Jurkat, Clone E6-1 (cell line): Measurements from ENCODE around the gene AAK1.

Source experiments
- DNase-seq: peaks from one replicate; pipeline ENCODE4 v3.0.0-alpha.2; 2011; ENCODE audit warnings: low read depth, low spot score
- H3K4me3 ChIP-seq: 2 replicates; pipeline ENCODE4 v1.5.1; 2011; ENCODE audit warnings: mild to moderate bottlenecking, low read length, control low read depth, moderate library complexity

The AAK1 gene

DNA sequence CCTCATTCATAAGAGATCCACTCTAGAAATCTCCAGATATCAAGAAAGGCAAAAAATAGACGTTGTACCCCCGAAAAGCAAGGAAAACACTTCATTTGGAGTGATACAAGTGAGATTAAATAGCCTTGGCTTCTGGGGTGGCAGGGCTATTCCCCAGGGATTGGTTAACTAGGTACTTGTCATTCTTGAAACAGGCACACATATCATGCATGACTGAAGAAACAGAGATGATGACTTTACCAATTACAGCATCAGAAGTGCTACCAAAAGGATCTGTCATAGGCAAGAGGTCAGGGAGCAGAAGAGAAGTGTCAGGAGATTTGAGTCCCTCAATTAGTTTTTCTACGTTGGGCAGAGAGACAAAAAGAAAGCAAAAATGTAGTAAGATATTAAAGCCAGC lies 161.1 kb downstream of the AAK1 start:
- no peak for DNase-seq
- no peak overlapping the region for H3K4me3 ChIP-seq

DNA sequence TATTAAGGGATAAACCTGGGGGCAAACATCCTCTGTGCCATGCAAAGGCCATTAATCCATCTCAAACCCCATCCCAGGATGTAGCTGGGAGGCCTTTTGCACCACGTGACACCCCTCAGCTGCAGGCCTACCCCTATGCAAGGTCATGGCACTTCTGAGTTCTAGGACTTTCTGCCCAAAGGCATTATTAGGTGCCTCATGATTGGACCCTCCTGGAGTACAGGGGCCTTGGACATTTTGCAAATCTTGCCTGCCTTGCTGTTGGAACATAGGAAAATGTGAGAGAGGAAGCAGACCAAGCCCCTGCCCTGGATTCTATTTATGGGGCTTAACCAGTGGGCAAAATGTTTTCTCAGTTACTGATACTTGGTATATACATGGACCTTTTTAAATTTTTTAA lies 162.1 kb downstream of the AAK1 start:
- DNase-seq, result no peak
- no peak overlapping the region for H3K4me3 ChIP-seq

DNA sequence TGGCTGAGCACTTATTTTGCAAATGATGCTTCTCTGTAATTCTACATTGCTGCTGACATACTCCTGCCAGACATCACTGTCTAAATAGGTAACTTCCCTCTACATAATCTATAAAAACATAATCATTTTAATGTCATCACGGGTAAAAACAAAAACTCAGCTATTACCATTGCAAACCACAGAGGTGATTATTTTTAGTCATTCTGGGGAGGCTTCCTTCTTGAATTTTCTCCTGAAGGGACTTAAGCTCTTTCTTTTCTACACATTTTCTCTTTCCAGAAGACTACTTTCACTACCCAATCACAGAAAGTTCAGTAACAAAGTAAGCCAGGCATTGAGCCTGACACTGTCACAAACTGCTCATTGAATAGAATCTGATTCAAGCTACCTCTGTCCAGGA lies 165.9 kb downstream of the AAK1 start:
- no peak overlapping the region for H3K4me3 ChIP-seq
- no peak for DNase-seq

DNA sequence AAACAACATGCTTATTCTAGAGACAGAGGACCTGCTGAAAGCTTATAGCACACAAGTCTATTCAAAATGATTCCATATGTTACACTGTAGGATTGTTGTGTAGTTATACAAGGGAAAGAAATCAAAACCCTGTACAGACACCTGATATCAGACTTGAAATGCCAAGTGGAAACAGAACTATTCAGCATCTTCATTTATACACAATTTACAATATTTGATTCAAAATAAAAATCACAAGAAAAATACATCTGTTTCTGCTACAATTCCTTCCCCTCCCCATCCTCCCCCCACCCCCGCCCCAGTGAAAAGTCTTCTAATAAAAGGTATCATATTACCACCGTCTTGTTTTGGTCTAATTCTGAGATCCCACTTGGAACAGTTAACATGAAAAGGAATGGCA lies 168.9 kb downstream of the AAK1 start:
- DNase-seq, result no peak
- H3K4me3 ChIP-seq, result no peak overlapping the region

DNA sequence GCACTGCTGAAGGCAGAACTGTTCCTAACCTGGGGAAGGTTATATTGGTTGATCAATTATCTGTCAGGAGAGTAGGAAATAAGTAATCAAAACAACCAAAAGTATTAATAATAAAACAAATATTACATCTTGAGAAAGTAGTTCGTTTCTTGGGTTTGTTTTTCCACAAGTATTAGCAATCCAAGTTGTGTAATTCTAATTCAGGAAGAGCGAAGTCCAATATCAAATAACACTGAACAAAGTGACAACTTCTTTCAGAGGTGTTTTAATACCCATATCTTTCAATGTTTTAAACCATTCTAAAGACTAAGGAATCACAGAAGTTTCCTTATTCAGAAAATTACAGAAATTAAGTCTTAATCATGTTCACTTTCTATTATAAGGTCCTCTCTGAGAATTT lies 171.7 kb downstream of the AAK1 start:
- DNase-seq, result no peak
- H3K4me3 ChIP-seq, result no peak overlapping the region

DNA sequence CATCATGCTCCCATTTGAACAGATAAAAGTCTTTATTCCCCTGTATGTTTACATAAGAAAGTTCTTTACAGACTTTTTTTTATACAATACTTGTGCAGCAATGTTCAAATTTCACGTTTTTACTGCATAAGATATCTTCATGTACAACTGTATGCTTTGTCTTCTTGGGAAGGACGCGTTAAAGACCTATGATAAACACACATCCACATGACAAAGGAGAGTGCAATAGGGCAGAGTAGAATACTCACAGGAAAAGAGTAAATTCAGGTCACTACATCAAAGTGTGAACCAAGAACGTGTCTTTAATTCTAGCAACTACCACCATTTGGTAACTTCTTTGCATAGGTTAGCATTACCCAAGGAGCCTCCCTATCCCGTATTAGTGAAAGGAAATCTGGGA lies 172.6 kb downstream of the AAK1 start:
- DNase-seq, result no peak
- H3K4me3 ChIP-seq, result no peak overlapping the region

DNA sequence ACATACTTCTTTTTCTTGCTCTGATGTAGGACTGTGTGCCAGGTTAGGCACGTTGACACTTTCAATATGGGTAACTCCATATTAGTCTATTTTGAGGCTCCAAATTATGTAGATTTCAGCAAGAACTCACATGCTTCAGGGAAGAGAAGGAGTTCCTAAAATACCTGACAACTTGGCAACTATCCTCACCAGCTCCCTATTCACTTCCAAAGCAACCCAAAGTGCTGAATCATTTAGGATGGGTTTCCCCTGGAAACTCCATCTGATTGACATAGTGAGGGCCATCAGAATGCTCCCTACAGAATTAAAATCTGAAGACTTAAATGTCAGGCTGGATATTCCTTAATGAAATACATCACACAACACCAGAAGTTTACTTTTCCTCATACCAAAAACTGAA lies 173.8 kb downstream of the AAK1 start:
- no peak overlapping the region for H3K4me3 ChIP-seq
- no peak for DNase-seq

DNA sequence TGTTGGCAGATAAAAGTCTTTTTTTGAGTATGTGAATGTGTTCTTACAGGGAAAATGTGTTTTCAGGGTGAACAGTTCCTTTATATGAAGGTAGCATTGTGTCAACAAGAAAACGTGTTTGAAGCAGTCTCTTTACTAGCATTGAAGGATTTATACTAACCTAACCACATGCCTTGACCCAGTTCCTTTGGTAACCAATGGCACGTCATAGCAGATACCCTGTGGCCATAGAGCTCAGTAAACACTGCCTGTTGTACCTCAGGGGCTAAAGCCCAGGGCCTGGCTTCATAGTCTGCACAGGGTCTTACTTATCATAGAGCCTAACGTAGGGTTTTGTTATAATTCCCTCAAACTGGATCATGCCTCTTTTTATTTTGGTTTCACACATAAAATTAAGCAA lies 174.2 kb downstream of the AAK1 start:
- no peak for DNase-seq

DNA sequence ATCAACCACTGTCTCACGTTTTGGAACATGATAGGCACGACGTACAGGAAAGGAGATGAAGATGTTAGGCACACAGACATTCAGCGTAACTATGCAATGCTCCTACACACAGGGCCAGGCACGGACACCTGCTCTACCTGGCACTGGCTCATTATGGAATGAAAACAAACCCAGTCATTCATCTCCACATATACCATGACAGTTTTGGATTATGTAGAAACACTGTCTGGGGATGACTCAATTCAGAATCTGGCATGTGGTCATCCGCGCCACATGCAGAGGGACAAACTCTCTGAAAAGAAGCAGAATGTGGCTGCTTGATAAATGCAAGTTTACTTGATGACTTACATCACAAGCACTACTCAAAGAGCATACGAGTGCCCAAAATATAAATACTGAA lies 176.8 kb downstream of the AAK1 start:
- no peak for DNase-seq
- no peak overlapping the region for H3K4me3 ChIP-seq

More for the DNA sequence above, 174.2 kb downstream of the AAK1 start:
- no peak overlapping the region for H3K4me3 ChIP-seq

DNA sequence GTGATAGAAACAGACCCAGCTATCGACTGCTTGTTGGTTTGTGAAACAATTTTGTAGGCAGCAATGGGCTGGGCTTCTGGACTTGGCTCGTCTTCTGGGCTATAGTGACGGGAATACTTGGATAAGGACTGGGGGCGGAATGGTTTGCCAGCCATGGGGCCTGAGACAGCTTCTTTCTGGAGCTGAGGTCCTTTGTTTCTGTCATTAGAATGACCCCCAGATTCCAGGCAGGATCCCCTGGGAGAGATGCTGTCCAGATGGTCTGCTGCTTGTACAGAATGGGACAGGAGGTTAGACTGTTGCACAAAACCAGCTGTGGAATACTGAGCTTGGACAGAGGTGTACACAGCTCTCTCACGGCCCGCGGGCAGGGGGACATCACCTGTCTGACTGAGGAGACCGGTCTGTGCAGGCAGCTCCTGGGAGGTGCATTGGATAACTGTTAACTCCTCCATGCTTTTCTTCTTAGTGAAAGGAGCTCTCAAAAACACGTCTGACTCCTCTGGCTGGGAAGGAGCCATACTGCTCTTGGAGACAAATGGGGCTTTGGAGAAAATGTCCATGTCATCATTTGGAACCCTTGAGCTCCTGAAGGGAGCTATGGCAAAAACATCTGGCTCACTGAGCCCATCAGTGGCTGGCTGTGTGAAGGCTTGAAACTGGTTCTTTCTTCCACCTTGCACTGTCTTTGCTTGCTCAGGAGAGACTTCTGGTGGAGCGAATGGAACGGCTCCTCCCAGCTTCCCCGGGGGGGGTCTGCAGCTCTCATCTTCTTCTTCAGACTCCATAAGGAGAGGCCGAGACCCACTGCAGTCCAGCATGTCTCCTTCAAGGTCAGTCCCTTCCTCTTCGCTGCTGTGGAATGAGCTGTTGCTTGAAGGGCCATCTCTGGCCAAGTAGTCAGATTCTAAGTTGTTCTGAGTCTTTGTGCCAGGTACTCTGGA lies 177.8 kb downstream of the AAK1 start:
- no peak for DNase-seq
- H3K4me3 ChIP-seq, result no peak overlapping the region

DNA sequence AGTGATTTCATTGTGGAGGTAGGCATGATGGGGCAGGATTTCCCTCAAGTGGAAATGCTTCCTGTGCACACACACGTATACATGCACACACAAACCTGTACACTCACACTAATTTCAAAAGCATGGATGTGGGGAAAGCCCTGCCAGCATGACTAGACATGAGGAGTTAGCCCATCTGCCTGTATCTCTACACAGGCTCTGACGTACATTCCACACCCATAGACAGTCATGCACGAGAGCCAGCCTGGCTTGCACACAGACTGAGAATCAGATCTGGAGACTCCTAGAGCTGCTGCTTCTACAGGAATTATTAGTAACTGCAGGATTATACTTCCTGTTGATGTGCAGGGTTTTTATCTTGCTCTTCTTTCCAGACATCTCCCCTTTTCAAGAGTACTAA lies 179.0 kb downstream of the AAK1 start:
- H3K4me3 ChIP-seq, result no peak overlapping the region
- DNase-seq, result no peak

DNA sequence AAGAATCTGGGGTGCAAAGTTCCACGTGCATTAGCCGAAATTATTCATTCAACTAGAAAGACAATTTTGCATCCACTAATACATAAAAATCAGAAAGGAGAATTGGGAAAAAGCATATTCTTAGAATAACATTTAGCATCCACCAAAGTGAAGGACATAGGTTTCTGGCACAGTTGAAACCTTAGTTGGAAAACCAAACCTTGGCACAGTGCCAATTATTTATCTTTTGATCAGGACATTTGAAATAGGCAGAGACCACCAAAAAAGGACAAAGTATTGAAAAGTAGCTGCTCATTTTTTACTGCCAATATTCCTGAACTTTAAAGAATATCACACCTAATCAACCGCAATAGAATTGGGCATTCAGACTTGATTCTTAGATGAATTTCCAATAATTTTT lies 180.8 kb downstream of the AAK1 start:
- DNase-seq, result no peak
- H3K4me3 ChIP-seq, result no peak overlapping the region

DNA sequence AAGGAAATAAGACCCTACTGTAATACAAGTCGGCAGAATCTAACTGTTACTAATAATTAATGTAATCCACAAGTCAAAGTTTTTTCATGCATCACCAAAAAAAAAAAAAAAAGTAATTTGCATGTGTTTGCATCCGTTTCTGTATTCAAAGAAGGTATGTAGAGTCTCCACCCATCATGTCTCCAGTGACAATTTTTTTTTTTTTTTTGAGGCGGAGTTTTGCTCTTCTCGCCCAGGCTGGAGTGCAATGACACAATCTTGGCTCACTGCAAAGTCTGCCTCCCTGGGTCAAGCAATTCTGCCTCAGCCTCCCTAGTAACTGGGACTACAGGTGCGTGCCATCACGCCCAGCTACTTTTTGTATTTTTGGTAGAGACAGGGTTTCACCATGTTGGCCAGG lies 182.1 kb downstream of the AAK1 start:
- DNase-seq, result no peak
- H3K4me3 ChIP-seq, result no peak overlapping the region

DNA sequence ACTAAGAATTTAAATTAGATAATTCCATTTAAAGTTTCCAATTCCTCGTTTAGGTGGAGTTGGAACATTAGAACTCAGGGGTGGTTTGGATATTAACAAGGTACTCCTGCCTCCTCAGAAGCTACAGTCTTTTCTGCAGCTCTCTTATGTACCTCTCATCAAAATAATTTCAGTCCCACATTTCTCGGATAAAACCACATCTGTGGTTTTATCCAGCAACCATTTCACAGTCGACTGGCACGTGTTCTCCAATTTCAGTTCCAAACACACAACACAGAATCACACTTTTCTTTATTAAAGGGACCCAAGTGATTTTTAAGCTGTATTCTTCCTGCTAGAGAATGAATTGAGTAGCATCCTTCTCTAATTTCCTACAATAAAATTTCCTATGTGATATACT lies 183.6 kb downstream of the AAK1 start:
- H3K4me3 ChIP-seq, result no peak overlapping the region
- DNase-seq, result no peak

DNA sequence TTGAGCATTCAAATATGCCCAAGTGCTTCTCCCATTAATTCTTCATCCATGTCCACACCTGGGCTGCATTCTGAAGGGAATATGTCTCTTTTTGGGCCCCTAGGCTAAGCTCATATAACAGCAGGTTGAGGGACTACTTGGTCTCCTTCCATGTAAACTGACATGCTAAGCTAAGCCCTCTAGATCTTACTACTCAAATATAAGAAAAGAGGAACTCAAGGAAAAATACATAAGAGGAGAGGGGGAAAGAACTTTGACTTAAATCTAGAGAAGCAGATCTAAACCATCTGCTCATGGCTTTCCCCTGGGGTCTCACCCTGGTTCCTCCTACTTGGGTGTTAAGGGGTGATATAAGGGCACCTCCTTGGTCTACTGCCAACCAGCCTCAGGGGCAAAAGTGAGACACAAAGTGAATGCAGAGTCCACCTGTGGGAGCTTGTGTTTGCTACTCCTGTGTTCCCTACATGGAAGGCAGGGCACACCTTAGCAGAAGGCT lies 186.5 kb downstream of the AAK1 start:
- no peak for DNase-seq
- no peak overlapping the region for H3K4me3 ChIP-seq

DNA sequence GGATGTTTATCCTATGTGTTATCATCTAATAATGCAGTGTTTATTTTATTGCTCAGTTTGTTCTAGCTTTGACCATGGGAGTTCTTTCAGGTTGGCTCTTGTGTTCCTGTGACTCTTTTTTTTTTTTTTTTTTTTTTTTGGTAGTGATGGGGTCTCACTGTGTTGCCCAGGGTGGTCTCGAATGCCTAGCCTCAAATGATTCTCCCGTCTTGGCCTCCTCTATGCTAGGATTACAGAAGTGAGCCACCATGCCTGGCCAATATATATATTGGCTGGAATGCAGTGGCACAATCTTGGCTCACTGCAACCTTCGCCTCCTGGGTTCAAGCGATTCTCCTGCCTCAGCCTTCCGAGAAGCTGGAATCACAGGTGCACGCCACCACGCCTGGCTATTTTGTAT lies 187.4 kb downstream of the AAK1 start:
- no peak for DNase-seq
- H3K4me3 ChIP-seq, result no peak overlapping the region

DNA sequence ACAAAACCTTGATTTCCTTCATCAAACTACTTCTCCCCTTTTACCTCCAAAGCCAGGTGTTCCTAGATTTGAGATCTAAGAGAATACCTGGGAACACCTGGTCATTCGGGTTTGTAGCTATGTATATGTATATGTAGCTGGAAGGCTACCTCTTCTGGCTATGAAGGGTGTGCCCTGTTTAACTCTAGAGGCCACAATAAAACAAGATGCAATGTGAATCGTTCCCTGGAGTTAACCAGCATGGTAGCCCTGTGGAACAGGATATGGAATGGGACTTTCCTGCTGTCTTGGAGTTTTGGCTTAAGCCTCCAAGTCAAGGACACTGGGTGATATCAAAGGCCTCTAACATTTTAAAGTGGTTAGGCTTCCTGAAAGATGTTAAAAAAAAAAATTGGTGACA lies 188.6 kb downstream of the AAK1 start:
- DNase-seq, result no peak
- H3K4me3 ChIP-seq, result no peak overlapping the region

DNA sequence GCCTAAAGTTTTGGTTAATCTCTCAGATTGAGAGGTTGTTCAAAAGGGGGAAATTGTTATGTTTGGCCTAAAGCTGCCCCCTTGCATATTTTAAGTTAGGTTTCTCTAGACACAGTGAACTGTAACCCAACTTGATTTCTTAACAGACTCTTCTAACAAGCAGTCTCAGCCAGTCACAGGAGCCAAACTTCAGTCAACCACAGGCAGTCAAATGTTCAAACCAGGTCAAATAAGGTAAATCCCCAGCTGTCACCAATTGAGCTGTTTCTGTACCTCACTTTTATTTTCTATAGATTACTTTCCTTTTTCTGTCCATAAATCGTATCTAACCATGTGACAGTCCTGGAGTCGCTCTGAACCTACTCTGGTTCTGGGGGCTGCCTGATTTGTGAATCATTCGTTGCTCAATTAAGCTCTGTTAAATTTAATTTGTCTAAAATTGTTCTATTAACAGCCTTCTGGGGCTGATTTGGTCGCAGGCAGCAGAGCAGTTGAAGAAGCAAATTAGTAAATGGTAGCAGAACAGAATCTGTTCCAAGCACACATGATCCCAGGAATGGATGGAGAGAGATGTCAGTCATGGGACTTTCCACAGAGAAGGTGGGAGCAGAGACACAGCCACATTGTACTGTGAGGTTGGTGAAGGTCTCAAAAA lies 189.9 kb downstream of the AAK1 start:
- no peak overlapping the region for H3K4me3 ChIP-seq
- DNase-seq, result no peak

DNA sequence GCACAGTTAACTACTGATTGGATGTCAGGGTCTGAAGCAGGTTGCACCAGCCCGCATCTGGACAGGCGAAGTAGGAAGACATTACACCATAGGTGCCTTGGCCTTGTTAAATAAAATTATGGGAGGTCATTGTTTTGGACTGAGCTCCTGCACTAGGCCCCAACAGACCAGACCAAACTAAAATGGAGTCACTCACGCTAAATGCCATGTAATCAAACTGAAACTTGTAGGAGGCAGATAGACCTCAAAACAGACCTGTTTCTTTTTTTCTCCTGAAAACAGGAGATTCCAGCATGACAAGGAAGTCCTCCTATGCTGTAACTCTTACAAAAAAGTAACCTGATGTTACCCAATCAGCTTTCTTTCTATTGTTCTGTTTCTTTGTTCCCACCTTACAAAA lies 190.9 kb downstream of the AAK1 start:
- H3K4me3 ChIP-seq, result no peak overlapping the region
- no peak for DNase-seq

DNA sequence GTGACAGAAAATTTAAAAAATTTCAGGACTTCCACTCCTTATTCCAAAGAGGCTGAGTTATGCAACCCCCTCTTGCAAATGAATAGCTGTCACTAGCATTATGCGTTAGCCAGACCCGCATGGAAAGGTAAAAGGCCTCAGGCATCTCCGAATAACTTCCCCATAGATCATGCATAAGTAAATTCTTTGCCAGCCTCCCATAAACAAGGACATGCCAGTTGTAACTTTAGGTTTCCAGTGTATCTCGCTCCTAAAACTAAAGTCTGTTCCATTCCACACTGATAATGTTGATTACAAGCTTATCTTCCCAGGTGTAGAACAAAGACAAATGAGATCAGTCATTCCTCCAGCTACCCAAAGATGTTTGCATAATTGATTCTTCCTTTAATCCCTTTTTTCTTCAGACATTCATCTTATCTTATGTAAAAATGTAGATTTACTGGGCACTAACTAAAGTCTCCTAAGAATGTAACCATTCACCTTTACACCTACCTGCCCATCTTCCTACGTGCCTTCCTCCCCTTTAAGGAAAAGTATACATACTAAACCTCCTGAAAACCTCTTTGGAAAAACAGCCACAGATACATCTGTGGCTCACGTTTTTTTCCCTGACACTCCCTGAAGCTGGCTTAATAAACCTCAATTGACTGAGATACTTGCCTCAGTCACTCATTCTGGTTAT lies 192.7 kb downstream of the AAK1 start:
- no peak for DNase-seq
- H3K4me3 ChIP-seq, result no peak overlapping the region
